ENCODE results near the gene CUL4B. TPM values are rescaled to one million over a fixed set of nuclear protein-coding genes. Genes with fewer than 3 reads are reported as not detected.

CUL4B gene
- total and polyA plus RNA-seq, 10 of the 15 experiments (the other 5 are each of a cell fraction or from before 2014, with no cell fraction given): 11.0 to 37.3 (median 24.4) TPM

- TF ChIP-seq ZNF24 (IDR thresholded peaks at IDR 0.05): no peak
- TF ChIP-seq HDGF (IDR thresholded peaks at IDR 0.05): no peak
- 0 out of 2 replicates have a peak, but pooled peaks have one; percentile 50 for TF ChIP-seq NBN (IDR thresholded peaks at IDR 0.05)
- TF ChIP-seq RAD21 (IDR thresholded peaks at IDR 0.05; ENCODE audit: insufficient read depth, low read depth, low read length): no peak
- peak; percentile 82 for TF ChIP-seq RAD51 (IDR thresholded peaks at IDR 0.05)
- no peak for TF ChIP-seq NR2C1 (IDR thresholded peaks at IDR 0.05)
- no peak for TF ChIP-seq NR2F1 (conservative IDR thresholded peaks at IDR 0.05)
- TF ChIP-seq POLR2AphosphoS5 (IDR thresholded peaks at IDR 0.05; ENCODE audit: low read length): peak; percentile 69
- no peak for TF ChIP-seq POLR2AphosphoS2 (IDR thresholded peaks at IDR 0.05; ENCODE audit: low read depth, low read length)
- no peak for TF ChIP-seq KDM1A (IDR thresholded peaks at IDR 0.05; ENCODE audit: borderline replicate concordance)
- TF ChIP-seq SIN3A (IDR thresholded peaks at IDR 0.05; ENCODE audit: low read depth, low read length): no peak
- no peak for TF ChIP-seq MTA3 (IDR thresholded peaks at IDR 0.05; ENCODE audit: borderline replicate concordance, low read length)
- TF ChIP-seq EZH2 (IDR thresholded peaks at IDR 0.05; ENCODE audit: borderline replicate concordance, control insufficient read depth, low read depth, low read length): no peak
- no peak for TF ChIP-seq BMI1 (IDR thresholded peaks at IDR 0.05; ENCODE audit: borderline replicate concordance)
- TF ChIP-seq IKZF2 (IDR thresholded peaks at IDR 0.05): peak; percentile 84 to 86
- TF ChIP-seq RBBP5 (conservative IDR thresholded peaks at IDR 0.05): no peak
These were observed at the start of gene CUL4B (continued) for GRCh38 chrX:120560842-120561633.

All from GM12878 (cell line).